Stimulated activated CD4-positive, alpha-beta T cell treated with anti-CD3 and anti-CD28 coated beads, TNF-alpha, amount 100 ng/mL, for 24 hours (primary cell): ENCODE data around the gene PAX7.
"Not testable (repeated sequence)": the region's sequence is repeated elsewhere in the genome, so short reads cannot be mapped to it uniquely, and the experiment has no call there.

ENCODE experiments used
- DNase-seq, 3 experiments: peaks; one replicate each; pipeline ENCODE4 v3.0.0-alpha.2; 2020; ENCODE audit warnings: low read depth in 3 of 3

PAX7 gene

DNA sequence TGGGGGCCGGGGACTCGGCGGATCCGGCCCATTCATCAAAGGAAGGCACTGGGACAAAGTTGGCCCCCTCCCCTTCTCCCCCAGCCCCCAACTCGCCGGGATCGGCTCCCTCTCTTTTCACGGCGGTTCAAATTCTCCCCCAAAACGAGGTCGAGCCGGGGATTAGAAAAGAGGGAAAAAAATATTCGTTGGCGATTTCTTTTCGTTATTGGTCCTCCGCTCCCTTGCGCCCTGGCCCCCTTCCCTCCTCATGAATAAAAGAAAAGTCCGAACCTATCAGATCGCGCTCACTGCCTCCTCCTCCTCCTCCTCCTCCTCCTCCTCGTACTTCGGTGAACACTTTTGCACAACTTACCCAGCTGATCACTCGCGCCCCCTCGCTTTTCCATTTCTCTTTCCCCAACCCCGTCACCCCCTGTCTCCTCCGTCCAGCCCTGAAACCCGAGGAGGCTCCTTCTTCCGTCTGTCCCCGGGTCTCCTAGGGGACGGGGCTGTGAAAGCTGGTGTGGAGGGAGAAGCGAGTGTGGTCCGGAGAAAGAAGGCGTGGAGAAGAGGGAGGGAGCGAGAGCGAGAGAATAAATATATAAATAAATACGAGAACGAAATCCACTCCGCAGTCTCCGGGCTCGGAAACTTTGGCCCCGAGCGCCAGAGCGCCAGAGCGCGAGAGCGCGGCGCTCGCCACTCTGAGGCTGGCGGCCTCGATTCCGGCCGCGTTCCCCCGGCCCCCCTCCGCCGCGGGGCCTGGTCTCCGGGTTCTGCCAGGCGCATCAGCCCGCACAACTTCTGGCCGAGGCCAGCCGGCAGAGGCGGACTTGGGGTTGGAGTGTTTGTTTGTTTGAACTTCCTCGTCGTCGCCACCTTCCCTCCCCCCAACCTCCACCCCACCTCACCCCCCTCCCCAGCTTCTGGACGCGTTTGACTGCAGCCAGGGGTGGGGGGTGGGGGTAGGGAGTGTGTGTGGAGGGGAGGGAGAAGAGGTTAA, at the start of gene PAX7:
PAX7 (plus strand) TSS at position 336 of the 985 bp plus-strand sequence. CDS start 758 bp downstream, outside the sequence.
- DNase-seq: no peak

DNA sequence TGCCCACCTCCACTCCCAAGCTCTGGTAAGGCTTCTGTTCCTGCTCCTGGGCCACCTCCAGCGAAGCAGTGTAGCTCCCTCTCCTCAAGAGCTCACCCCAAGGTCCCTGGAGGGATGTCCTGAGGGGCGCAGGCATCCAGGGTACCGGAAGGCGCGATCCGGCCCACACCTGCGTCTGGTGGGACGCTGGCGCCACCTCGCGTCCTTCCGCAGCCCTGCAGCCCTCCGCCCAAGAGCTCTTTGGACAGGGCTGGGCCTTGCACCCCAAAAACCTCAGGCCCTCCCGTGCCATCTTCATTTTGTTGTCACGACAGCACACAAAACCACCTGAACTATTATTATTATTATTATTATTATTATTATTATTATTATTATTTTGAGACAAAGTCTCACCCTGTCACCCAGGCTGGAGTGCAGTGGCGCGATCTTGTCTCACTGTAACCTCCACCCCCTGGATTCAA, 49.2 kb upstream of the PAX7 start:
- DNase-seq: peak in 2 of 3 experiments; percentile 7 to 48

DNA sequence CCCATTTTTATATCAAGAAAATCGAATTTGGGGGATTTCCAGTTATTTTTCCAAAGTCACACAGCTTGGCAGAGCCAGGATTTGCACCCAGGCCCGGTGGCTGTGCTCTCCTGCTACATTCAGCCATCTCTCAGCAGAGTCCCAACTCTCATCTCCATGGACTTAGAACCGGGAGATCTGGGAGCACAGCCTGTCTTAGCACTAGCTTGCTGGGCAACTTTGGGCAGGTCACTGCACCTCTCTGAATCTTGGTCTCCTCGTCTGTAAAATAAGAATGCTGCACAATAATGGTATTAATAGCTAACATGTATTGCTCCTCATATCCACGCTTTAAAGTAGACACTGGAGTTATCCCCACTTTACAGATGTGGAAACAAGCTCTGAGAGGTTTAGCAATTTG, 47.8 kb upstream of the PAX7 start:
- DNase-seq: no peak

DNA sequence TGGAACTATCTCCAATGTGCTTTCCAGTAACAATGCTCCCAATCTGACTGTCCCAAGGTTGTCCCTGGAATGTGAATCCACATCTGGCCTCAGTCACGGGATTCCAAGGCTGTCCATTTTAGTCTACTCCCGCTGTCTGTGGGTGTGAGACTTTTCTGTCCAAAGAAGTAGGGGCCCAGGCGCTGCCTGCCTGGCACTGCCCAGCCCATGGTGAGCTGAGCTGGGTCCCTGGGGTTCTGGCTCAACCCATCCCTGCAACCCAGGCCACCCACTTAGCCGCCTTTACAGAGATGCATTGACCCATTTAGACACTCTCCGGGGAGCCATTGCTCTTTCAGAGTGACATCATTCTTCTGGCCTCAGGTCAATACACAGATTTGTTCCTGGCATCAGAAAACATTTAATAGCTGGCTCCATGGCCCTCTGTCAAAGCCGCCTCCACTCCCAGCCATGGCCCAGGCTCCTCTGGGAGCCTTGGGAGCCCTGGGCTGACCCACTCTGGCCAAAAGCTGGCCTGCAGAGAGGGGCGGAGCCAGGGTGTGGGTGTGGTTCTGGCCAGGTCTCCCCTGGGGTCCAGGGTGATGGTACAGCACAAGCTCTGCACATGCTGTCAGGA, 47.2 kb upstream of the PAX7 start:
- DNase-seq: no peak

DNA sequence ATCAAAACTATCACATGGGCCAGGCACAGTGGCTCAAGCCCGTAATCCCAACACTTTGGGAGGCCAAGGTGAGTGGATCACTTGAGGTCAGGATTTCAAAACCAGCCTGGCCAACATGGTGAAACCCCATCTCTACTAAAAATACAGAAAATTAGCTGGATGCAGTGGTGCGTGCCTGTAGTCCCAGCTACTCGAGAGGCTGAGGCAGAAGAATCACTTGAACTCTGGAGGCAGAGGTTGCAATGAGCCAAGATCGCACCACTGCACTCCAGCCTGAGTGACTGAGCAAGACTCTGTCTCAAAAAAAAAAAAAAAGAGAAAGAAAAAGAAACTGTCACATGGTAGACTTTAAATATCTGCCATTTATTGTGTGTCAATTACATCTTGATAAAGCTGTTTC, 44.6 kb upstream of the PAX7 start:
- not testable (repeated sequence) for DNase-seq

DNA sequence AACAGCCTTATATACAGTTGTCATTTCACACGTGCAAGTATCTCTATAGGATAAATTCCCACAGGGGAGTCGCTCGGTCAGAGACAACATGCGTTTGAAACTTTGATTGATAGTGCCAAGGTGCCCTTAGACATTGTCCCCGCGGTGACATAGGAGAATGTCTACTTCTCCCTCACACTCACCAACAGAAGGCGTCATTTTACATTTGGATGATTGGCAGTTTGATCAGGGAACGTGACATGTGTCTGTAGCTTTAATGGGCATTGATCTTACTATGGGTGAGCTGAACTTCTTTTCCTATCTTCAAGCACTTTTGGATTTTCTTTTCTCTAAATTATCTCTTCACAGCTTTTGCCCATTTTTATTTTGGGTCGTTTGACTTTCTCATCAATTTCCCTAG, 42.6 kb upstream of the PAX7 start:
- DNase-seq: no peak

DNA sequence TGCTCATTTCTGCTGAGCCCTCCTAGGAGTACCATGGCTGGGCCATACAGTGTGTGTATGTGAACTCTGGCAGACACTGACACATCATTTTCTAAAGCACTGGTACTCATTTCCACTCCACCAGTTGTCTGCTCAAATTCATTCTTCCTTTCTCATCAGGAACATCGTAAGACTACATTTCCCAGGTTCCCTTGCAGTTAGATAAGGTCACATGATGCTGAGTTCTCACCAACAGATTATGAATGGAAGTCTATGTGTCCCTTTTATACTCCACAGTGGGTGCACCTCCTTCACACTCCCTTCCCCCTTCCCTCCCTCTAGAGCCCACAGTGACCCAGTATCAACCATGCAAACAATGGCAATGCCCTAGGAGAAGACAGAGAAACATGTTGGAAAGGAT, 38.3 kb upstream of the PAX7 start:
- DNase-seq: no peak

DNA sequence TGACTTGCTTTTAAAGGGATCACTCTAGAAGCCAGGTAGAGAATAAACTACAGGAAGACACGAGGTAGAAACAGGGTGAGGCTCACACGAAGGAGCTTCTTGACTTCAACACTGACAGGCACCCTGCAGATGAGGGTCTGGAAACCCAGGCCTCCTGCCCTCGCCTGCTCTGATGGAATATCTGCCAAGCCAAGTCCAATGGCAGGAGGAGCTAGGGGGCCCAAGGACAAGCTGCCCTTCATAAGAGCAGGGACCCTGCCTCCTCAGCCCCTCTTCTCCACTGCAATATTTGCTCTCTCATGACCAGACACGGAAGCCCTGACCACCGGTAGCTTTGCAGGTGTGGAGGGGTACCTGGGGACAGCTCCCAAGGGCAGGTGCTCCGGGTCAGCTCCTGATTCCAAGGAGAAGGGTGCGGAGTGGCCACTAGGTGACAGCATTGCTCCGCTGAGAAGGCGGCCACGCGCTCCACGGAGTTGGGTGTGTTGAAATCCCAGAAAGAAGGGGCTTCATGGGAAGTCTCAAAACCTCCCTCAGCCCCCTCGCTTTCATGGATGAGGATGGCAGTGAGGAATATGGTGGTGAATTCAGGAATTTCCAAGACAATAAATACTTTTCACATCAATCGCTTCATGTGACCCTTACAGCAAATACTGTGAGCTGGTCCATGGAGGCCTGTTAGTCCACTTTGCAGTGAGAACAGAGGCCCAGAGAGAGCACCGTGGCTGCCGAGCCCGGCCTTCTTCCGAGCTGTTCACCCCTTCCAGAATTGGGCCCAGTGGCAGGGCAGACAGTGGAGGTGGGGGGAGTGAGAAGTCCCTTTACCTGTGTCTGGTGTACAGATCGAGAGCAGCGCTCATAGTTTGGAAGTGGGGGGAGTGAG, 33.2 kb upstream of the PAX7 start:
- peak; percentile 22 to 56 (median 33) for DNase-seq

DNA sequence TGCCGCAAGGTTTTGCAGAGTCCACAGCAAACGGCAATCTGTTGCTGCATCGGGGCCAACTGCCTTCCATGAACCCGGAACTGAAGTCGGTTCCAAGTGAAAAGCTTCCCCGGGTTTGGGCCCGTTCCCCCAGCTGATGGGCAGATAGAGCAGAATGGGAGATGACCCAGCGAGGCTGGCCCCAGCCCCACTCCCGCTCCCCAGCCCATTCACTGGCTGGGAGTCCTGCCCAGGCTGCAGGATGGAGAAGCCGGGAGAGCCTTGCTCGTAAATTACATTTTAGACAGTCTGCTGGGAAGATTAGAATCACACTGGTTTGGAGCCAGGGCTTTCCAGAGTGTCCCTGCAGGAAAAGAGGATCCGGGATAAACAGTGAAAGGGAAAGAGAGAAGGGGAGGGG, 31.6 kb upstream of the PAX7 start:
- no peak for DNase-seq

DNA sequence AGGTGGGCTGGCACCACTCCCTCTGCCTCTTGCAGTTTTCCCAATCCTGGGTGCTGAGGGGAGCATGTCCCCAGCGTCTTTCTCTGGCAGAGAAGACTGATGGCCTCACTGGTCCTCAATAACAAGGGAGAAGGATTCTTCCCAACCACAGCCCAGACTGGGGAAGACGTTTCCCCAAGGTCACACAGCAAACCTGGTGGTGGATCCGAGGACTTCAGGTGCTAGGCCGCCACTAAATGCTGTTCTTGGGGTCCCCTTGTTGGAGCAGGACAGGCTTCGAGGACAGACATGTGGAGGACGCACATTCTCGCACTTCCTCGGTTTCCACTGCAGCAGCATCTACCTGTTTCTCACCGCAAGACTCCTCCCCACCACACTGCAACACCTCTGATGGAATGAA, 30.9 kb upstream of the PAX7 start:
- no peak for DNase-seq

DNA sequence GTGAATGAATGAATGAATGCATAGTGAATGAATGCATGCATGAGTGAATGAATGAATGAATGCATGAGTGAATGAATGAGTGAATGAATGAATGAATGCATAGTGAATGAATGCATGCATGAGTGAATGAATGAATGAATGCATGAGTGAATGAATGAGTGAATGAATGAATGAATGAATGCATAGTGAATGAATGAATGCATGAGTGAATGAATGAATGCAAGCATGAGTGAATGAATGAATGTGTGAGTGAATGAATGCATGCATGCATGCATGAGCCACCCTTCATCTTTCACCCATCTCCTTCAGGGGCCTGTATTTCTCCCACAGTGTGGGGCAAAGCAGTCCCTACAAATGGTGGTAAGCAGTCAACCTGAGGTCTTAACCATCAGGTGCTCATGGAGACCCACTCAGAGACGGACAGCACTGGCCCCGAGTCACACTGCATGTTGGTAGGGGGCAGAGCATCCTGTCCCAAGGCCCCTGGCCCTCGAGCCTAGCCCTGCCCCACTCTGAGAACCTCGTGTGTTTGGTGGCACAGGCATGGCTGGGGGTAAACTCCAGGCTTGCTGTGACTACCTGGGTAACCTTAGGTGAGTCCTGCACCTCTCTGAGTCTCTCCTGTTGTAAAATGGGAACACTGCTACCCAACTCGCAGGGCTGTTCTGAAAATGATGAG, 28.0 kb upstream of the PAX7 start:
- DNase-seq: no peak

DNA sequence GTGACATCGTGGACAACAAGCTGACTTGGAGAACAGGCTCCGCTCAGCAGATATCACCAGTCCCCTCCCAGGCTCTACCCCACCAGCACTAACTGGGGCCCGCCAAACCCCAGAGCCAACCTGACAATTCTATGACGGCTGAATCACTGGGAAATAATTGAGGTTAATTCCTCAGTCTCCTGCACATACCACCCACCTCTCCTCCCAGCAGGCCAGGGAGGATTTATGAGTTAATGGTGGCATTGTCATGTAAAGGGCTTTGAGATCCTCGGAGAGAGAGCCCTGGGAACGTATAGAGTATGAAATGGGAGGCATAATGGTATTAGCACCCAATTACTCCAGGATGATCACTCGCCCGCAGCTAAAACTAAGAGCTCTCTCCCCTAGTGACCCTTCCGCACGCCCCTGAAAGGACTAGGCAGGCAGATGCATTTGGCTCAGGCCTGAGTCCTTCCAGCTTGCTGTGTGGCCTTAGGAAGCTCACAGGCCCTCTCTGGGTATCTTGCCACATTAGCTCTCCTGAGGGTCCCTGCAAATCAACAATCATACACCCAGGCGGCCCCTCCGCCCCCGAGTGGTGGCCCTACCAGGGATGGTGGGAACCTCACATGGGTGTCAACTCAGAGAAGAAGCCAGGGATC, 27.3 kb upstream of the PAX7 start:
- no peak for DNase-seq

DNA sequence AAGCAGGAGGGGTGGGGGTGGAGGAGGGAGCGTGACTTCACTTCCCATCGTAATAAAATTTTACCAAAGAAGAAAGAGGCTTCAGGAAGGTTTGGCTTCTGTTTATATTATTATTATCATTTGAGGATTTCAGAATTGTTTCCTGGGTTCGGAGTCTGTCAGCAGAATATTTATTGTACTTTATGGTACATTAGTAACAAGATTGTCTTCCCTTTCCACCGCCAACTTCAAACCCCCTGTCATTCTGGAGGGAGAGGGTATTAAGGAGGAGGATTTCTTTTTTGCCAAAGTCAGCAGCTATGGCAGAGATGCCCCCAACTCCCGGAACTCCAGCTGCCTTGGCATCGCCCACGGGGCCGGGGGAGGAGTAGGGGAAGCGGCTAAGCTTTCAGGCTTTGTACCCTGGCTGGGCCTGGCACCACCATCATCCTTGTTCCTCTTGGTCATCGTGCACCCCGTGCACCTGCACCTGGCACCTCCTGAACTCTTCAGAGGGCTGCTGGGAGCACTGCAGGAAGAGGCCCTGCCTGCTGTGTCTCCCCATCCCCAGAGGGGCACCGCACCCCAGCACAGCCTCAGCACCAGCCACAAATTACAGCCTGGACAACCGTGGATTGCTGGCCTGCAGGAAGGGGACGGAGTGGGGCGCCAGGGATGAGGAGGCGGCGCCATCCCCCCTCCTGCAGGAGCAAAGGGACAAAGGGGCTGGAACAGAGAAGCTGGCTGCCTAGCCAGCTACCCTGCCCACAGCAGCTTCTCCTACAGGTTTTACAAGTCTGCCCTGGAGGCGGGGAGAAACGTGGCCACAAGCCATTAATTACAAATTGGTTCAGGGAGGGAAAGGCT, 24.0 kb upstream of the PAX7 start:
- DNase-seq: no peak

DNA sequence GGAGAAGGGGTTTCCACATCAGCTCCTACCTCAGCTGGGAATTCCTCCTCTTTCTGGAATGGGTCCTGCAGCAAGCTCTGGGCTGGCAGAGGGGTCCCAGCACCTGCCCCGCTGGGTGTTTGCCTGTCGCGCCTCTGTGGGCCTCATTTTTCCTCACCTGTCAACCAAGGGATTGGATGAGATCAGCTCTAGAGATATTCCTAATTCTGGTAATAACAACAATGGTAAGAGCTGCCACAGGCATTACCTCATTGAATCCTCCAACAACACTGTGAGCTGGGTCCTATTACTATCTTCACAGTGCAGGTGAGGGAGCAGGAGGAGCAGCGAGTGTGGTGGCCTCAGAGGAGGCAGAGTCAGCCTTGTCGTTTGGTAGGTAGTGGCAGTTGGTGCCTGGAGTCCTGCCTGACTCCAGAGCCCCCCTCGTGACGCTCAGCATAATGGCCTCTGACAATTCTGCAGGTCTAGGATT, 23.3 kb upstream of the PAX7 start:
- DNase-seq: no peak

DNA sequence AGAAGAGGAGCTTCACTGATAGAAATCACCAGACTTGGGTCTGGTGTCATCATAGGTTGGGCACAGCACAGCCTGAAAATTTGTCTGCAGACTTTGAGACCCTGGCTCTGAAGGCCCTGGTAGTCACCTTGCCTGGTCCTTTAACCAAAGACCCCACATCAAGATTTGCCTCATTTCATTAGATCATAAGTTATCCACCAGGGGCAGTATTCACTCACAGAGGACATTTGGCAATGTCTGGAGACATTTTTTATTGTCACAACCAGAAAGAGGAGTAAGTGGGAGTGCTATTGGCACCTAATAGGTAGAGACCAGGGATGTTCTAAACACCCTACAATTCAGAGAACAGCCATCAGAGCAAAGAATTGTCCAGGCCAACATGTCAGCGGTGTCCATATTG, 22.1 kb upstream of the PAX7 start:
- DNase-seq: no peak

DNA sequence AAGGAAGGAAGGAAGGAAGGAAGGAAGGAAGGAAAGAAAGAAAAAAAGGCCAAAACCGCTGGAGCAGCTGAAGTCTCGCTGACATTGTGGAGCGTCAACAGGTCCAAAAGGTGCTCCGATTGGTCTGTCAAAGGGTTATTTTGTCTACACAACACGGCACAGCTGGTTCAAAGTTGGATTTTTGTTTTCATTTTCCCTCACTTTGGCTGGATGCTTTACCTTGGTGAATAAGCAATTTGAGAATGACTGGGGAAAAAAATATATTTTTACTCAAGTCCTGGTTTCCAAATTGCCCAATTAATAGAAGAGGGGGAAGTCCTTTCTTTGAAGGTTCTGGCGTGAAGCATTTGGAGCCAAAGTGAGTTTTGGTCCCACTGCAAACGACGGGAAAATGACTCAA, 19.3 kb upstream of the PAX7 start:
- DNase-seq: no peak

DNA sequence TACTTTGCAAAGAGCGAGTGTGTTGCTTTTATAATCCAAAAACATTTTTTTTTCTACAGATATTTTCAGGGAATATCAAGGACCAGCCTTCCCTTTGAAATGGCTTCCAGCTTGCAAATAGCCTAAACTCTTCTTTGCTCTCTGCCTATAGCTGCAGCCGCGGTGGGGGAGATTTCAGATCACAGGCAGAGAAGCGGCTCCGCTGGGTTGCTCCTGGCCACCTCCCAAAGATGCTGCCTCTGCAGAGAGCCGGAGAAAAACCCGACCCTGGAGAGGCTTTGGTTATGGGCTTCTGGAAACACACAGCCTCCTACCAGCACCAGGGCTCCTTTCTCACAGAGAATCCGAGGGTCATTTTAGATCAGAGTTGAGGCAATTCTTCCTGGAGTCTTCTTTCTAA, 18.6 kb upstream of the PAX7 start:
- no peak for DNase-seq

DNA sequence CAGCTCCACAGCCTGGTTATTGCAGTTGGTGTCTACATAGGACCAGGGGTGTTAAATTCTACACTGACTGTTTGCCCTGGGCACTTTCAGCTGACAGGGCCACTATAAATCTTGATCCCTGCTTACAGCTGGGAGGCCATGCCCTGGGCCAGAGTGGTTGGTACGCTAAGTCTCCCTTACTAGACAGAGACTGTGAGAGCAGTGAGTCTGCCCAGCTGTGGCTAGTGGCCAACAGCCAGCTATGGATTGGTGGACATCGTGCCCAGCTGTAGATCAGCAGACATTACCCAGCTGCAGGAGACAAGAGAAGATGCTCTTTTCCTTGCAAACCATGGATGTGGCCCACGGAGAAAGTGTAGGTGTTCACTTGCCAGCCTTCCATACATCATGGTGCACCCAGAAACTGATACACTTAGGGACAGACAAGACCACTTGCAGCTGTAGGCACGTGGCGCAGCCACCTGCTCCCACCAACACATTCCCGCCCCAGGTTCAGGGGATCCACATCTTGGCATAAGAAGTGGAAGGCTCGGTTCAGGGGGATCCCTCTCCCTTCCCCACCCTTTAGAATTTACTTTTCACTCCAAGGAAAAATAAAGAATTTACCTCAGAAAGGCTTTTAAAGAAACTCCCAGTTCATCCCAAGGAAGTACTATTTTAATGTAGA, 16.4 kb upstream of the PAX7 start:
- no peak for DNase-seq
